ENCODE results near the gene BMP8B.

- TF ChIP-seq EP300 (IDR thresholded peaks at IDR 0.05) (no peak), NR3C1 (IDR thresholded peaks at IDR 0.05) (no peak), HEYL (CRISPR knock-in tag; IDR thresholded peaks at IDR 0.05) (no peak), CTCF (IDR thresholded peaks at IDR 0.05) (no peak), RAD21 (conservative IDR thresholded peaks at IDR 0.05 in 1 of 2, IDR thresholded peaks at IDR 0.05 in 1 of 2) (no peak), MAX (IDR thresholded peaks at IDR 0.05) (no peak), ESRRA (IDR thresholded peaks at IDR 0.05; ENCODE audit: borderline replicate concordance, low read length) (no peak), ZNF302 (CRISPR knock-in tag; IDR thresholded peaks at IDR 0.05) (no peak), RCOR1 (IDR thresholded peaks at IDR 0.05; ENCODE audit: low read depth, low read length) (no peak), REST (IDR thresholded peaks at IDR 0.05) (no peak), PHF8 (IDR thresholded peaks at IDR 0.05; ENCODE audit: borderline replicate concordance, low read depth) (no peak), POLR2A (IDR thresholded peaks at IDR 0.05; ENCODE audit: low read length) (no peak)
These were observed 12.3 kb downstream of the BMP8B start for GRCh38 chr1:39776400-39776713.
